Measurements from ENCODE around the gene ZNF862.

DNA sequence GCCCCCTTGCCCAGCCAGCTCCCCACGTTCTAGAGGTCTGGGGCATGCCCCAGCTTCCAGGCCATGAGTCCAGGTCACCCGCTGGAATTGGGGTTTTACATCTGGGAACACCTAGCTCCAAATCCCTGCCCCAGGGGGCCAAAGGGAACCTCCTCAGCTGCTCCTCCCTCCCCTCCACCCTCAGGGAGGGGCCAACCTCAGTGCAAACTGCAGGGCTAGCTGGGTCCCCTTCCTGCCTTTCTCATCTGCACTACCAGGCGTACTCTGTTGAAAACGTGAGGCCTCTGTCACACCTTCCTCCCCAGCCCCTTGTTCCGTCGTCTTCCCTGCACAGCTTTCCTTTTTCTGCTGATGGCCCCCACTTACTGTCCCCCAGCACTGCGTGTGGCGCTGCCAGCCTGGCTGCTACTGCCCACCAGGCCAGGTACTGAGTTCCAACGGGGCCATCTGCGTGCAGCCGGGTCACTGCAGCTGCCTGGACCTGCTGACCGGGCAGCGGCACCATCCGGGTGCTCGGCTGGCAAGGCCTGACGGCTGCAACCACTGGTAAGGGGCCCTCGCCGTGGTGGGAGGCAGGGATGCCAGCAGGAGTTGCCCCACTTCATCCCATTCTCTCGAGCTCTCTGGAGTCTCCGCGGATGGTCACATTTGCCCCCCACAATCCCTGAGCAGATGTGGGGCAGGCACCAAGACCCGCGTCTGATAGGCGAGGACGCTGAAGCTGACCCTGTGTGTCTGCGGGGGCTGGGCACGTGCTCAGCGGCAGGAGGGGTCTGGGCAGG, 24.7 kb upstream of the ZNF862 start:
- TF ChIP-seq CTCF (IDR thresholded peaks at IDR 0.05) (no peak), EP300 (IDR thresholded peaks at IDR 0.05) (no peak), POLR2A (IDR thresholded peaks at IDR 0.05) (no peak), POLR2AphosphoS5 (IDR thresholded peaks at IDR 0.05) (no peak)
